Hepatic stellate cell (primary cell): ENCODE results near the gene ITPA.
A peak's percentile ranks its signal among the peaks of the same experiment; 100 is the strongest.
"Not testable (repeated sequence)": the region's sequence is repeated elsewhere in the genome, so short reads cannot be mapped to it uniquely, and the experiment has no call there.

Source experiments
- DNase-seq: peaks from one replicate; pipeline ENCODE4 v3.0.0; 2011; ENCODE audit warnings: low spot score

ITPA gene

DNA sequence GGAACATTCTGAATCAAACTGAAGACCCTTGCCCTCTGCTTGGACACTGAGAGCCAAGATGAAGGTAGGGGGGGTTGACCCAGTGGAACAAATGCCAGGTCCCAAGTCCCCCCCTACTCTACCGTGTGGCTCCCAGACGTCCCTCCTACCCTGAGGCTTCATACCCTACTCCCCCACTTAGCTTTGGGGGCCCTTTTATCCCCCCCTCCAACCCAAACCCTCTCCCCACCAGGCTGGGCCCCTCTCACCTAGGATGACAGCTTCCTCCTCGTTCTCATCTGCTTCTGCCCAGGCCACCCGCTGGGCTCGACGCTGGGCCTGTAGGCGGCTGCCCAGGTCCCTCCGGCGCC lies 6.4 kb upstream of the ITPA start:
- no peak for DNase-seq

DNA sequence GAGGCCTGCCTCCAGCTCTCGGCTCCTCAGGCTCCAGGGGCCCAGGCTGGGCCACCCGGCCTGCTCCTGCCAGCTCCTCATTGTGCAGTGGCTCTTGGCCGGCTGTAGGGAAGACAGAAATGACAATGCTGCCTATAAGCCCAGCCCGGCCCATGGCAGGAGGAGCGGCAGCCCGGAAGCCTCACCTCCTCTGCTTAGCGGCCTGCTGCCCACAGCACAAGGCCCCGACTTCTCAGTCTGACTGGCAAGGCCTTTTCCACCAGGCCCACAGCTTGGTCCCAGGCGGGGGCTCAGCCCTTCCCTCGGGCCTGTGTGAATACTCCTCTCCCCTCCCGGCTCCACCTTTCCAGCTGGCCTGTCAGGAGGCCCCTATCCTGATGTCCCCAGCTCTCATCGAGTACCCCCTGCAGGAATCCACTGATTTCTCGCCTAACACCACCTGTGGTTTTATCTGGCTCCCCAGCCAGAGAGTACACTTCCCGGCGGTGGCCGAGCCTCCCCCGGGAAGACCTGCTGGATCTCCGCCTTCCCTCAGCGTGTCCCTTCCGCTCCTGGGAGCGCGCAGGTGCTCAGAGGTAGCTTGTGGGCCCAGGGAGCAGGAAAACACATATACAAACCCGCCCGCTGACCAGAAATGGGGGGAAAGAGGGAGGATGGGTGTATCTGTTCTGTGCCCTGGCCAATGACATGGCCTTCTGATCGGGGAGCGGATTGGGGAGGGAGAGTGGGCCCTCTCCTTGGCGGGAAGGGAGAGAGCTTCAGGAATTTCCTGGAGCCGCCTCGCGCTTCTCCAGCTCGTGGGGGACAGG lies 5.8 kb upstream of the ITPA start:
- DNase-seq, result peak; percentile 46

DNA sequence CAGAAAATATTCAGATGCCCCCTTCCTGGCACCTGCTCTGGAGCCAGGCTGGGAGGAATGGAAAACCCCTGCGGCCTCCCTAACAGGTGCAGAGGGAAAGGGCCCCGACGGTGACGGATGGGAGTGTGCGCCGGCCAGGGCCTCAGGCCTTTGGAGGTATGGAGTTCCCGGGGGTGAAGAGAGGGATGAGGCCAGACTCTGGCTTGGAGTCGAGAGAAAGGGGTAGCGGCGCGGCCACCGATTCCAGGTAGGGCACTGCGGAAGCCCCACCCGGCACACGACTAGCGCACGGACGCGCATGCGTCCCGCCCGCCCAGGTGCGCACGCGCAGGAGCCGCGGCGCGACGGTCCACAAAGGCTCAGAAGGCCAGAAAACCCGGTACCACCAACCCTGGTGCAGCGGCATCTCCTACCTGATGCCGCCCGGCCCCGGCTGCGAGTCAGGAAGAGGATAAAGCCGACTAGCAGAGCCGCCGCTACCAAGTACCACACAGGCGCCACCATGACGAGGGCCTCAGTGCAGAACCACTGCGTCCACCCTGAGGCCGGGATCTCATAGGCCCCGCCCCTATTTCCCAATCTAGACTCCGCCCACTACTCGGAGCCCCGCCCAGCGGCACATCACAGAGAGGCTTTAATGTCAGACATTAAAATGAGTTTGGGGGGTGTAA lies 5.0 kb upstream of the ITPA start, which contains the start of gene DDRGK1:
Gene DDRGK1 (minus strand): TSS at position 559 of the 671 bp plus-strand sequence. CDS start 55 bp downstream, at position 504.
- DNase-seq, result peak; percentile 95

DNA sequence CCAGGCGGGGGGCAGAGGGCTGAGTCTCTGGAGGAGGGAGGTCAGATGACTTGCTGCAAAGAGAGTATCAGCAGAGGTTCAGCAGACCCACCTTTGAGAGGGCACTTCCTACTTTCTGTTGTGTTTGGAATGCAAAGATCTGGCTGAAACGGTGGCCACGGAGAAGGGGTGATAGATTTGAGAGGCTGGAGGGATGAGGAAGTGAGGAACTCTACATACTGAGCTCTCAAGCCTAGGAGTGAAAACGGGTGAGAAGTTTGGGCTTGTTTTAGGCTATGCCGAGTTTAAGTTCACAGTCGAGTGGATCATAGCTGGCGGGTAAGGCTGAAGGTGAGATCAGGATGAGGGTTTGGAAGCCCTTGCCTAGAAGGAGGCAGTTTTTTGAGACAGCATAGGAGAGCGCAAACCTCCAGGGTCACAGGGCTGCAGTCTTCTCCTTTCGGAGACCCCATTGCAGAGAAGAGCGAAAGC lies 477 bp upstream of the ITPA start:
- DNase-seq, result peak; percentile 40

DNA sequence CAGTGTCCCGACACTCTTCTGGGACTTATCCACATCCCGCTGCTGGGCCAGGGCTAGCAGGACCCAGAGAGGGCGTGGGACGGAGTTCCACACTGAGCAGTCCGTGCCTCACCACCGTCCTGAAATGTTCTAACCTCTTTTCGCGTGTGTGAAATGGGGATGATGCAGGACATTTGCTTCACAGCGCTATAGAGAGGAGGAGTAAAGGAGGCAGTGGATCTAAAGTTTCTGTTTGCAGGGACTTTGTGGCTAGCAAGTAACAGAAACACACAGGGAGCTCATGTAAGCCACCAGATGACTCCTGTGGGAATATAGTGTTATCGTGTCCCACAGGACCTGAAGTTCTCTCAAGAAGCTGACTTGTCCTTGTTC lies 634 bp downstream of the ITPA start:
- peak; percentile 51 for DNase-seq

DNA sequence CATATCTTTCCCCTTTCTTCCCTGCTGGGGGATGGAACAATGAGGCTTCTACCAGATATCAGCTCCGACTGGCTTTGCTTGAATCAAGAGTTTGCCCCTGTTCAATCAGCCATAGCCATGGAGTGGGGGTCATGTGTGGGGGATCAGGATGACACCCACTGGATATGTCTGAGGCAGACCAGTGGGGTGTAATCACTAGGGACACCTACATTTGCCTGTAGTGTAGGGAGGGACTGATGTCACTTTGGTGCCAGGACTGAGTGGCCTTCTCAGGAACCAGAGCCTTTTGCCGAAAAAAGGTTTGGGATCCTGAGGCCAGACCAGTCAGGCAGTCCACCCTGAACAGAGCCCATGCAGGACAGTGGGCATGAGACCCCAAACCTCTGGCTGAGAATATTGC lies 1.0 kb downstream of the ITPA start:
- no peak for DNase-seq

DNA sequence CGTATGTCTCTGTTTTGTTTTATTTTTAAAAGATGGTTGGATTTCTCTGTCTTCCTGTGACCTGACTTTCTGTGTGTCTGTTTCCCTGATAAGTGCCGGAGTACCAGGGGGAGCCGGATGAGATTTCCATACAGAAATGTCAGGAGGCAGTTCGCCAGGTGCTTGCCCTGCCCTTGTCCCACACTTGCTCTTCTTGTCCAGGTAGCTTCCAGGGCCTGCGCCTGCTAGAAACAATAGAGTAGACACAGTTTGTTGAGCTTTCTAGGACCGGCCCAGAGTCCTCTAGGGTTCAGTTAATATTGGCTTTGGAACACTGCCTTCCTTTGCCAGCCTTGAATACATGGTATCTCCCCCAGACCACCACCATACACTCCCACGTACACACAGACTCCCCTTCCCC lies 3.9 kb downstream of the ITPA start:
- DNase-seq, result no peak

DNA sequence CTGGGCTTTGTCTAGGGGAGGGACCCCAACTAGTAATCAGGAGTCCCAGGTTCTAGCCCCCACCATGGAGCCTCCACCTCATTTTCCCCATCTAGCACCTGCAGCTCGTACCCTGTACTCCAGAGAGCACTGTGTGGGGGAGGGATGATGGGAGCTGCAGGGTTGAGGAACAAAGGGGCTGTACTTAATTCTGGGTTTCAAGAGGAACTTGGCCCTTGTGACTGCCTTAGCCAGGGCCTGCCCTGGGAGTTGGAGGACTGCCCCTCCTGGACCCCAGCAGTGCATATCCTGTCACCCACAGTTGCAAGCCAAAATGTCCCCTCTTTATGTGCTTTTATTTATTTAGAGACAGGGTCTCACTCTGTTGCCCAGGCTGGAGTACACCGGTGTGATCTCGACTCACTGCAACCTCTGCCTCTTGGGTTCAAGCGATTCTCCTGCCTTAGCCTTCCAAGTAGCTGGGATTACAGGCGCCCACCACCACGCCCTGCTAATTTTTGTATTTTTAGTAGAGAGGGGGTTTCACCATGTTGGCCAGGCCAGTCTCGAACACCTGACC lies 6.1 kb downstream of the ITPA start:
- not testable (repeated sequence) for DNase-seq

DNA sequence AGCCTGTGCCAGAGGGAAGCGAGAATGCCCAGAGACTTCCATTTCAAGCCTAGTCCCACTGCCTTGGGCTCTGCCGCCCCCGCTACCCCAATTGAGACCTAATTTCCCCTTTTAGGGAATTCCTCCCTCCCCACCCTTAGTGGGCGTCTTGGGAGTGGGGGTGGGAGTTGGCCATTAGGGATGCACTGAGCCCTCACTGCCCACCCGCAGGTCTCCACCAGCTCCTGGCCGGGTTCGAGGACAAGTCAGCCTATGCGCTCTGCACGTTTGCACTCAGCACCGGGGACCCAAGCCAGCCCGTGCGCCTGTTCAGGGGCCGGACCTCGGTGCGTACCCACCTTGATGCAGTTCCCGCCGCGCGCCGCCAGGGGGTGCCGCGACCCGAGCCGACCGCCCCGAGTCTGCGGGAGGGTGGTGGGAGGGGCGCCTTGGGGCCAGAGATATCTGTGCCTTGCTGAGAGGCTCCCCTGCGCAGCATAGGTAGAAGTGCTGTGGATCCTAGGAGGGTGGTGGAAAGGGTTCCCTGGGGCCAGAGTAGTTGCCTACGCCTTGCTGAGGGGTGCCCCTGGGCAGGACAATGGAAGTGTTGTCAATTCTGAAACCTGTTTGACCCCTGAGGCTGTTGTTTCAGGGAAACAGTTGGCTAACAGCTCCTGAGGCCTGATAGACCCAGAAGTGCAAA lies 9.2 kb downstream of the ITPA start:
- peak; percentile 86 for DNase-seq

DNA sequence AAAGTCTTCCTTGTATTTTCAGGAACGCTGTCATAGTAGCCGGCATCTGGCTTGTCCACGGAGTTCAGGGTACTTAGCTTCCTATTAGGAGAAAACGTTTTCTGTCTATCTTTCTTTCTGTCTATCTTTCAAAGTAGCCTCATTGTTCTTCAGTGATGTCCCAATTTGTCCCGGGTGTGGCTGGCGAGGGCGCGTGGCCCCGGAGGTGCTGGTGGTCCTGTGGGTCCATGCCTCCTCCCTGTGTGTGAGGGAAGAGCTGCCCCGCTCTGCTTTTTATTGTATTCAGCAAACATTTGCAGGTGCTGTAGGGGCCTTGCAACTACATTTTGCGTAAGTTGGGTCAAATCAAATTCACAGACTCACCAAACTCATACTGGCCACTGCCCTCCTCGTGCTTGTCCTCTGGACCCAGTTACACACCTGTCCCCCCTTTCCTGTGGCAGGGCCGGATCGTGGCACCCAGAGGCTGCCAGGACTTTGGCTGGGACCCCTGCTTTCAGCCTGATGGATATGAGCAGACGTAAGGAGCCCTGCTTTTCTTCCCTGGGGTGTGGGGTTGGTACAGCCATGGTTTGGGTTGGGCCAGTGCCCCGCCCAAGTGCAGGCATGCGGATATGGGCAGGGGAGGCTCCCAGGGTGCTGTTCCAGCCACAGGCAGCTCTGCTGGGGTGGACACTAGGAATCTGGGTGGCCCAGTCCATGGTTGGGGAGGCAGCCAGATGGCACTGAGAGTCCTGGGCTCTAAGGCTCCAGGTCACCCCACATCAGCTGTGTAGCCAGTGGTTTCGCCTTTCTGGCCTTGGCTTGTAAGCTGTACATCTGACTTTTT lies 12.3 kb downstream of the ITPA start:
- DNase-seq, result no peak

DNA sequence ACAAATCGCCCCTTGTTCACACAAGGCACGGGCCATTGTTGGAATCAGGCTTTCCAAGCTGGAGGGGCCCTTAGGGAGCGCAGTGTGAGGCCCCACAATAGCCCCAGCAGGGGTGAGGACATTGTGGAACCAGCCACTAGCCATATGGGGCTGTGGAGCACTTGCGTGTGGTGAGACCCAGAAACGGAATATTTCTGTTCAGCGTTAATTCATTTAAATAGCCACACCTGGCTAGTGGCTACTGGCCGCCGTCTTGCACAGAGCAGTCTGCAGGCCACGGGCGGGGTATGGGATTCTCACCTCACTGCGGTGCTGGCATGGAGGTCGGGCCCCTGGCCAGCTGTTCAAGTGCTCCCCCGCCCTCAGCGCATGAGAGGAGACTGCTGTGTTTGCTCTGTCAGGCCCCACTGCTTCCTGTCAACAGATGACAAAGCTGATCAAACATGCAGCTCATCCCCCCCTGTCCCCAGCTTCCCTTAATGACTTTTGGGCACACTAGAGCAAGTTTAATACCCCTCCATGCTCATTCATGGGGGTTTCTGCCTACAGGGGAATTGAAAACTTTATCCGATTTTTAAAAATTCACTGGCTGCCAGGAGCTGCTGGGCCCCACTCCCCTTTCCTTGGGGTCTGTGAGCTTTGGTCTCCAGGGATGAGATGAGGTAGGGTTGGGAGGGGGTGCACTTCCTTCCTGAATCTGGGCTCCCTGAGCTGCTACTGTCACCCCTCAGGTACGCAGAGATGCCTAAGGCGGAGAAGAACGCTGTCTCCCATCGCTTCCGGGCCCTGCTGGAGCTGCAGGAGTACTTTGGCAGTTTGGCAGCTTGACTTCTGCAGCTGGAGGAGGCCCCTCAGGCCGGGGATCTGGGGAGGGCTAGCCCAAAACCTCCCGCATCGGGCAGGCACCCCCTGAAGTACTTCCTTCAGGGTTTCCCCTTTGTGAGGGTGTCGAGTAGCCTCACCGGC lies 13.6 kb downstream of the ITPA start:
- DNase-seq, result no peak

DNA sequence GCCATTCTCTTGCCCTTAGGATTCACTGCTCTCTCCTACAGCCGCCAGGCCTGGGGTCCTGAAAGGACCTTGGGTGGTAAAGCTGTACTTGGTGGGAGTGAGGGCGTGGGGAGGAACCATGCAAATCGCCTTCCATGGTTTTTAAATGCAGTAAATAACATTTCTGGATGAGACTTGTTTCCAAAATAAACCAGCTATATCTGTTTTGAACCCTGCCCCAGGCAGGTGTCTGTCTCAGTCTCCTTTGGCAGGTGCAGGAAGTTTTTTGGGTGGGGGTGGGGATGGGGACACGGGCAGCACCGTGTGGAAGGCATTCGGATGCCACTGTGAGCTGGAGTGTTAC lies 14.3 kb downstream of the ITPA start:
- DNase-seq, result no peak

DNA sequence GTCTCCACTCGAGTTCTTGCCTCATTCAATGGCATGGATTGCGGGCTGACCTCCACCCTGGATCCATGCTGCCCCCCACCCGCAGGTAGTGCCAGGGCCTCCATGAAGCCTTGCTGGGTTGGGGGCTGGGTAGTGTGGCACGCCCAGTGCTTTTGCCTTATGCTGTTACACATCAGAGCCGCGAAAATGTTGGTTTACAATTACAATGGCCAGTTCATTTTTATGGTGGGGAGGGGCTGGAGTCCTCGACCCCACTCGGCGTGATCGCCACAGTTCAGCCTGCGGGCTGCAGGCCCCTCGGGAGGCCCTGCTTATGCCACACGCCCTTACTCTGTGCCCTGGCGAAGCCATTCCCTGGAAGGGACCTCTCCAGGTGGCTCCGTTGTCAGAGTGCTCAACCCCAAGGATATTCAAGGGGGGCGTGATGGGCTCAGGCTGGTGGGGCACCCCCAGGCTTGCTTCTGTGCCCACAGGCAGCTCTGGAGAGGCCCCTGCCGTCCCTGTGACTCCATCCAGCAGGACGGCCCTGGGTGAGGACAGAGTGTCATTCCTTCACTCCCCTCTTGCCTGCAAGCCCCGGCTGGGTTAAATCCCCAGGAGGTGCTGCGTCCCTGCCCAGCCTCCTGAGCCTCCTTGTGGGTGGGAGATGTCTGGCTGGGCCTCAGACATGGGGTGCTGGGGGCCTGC lies 14.8 kb downstream of the ITPA start:
- DNase-seq, result no peak

DNA sequence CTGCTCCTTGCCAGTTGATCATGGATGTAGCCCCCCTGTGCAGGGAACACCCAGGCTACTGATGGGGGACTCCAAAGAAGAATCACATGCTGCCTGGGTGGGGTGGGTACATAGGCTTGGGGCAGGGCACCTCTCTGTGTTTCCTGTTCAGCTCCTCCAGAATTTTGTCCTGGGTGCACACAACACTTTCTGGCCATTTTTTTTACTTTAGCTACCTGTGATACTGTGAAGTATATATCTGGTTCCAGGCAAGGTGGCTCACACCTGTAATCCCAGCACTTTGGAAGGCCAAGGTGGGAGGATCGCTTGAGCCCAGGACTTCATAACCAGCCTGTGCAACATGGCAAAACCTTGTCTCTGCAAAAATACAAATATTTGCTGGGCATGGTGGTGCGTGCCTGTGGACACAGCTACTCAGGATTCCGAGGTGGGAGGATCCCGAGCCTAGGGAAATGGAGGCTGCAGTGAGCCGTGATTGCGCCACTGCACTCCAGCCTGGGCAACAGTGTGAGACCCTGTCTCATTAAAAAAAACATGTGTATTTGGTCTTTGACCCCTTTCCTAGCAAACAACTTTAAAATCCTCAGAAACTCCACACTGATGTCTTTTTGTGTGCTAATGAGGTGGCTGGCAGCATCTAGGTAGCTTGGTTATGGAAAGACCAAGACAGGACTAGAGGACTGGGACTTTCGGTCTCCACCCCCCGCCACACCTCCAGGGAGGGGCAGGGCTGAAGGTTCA lies 15.6 kb downstream of the ITPA start:
- DNase-seq, result no peak

DNA sequence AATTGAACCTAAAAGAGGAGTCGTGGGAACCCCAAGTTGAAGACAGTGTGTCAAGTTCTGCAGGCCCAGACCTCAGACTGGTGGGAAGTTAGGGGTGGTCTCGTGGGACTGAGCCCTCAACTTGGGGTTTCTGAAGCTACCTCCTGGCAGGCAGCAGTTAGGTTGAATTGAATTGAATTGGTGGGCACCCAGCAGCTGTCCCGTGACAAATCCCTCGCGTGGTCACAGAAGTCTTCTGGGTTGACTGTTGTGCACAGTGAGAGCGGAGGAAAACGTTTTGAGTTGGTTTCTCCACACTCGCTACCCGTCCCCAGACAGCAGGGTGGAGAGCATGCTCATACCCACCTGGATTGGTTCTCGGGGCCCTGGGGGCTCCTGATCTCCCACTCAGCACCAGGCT lies 16.8 kb downstream of the ITPA start:
- DNase-seq, result no peak

DNA sequence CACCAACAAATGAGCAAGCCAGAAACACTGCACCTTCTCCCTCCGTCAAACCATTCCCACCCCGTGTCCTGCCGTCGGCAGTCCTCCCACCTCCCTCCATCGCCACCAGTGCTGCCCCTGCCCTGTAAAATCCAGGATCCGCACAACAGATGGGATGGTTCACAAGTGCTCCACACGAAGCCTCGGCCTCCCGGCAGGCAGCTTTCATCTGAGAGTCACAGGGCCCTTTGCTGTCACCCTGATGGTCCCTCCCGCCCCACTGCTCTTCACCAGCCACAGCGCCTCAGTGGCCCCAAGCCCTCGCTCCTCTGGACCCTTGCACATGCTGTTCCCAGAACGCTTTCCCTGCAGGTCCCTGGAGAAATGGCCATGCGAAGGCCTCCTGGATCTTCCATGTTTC lies 17.6 kb downstream of the ITPA start:
- no peak for DNase-seq

DNA sequence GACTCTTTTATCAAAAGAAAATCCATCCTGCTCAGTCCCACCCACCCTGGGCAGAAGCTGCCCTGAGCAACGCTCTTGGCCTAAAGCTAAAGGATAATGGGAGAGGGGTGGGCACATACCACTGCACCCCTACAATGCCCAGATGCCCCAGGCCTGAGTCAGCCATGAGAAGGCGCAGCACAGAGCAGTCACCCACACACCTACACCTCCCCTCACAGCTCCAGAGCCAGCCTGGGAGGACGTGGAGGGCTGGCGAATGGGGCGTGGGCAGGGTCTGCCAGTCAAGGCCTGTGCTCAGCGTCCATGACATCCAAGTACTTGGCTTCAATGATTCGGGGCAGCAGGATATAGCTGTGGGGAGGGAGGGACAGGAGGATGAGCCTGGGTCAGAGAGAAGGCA lies 18.2 kb downstream of the ITPA start:
- no peak for DNase-seq

DNA sequence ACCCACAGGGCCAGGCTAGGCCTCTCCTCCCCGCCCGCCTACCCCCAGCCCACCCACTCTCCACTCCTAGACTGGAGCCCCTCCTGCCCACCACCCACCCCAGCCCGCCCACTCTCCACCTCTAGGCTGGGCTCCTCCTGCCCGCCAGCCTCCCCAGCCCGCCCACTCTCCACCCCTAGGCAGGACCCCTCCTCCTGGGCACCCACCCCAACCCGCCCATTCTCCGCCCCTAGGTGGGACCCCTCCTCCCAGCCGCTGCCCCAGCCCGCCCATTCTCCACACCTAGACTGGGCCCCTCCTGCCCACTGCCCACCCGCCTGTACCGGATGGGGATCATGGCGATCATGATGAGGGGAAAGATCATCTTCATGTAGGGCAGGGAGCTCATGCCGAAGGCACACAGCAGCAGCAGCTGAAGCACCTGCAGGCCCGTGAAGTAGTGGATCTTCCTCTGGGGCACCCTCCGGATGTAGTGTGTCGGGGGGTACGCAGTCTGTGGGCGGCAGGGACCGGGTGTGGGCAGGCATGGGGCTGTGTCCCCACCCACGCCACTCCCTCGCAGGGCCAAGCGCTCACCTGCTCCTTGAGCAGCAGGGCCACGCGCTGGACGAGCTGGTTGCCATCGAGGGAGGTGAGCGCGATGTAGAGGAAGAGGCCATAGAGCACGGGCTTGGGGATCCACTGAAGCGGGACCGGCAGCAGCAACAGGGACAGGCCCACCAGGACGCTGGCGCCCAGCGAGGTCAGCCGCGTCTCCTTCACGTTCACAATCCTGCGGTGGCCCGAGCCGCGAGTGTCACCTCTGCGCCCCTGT lies 18.8 kb downstream of the ITPA start:
- no peak for DNase-seq

DNA sequence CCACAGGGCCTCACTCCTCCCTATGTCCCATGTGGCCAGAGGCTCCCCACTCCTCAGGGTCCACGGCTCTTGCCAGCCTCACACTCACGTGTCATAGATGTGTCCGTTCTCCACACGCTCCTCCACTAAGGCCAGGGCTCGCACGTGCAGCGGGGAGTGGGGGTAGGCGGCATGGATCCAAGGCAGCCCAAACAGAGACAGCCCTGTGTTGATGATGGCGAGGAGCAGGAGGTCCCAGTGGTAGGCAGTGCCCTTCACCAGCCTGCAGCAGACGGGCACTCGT lies 19.4 kb downstream of the ITPA start:
- no peak for DNase-seq
